Measurements from ENCODE around the gene CCDC88C.
"Not testable (repeated sequence)": the region's sequence is repeated elsewhere in the genome, so short reads cannot be mapped to it uniquely, and the experiment has no call there.

CCDC88C gene

DNA sequence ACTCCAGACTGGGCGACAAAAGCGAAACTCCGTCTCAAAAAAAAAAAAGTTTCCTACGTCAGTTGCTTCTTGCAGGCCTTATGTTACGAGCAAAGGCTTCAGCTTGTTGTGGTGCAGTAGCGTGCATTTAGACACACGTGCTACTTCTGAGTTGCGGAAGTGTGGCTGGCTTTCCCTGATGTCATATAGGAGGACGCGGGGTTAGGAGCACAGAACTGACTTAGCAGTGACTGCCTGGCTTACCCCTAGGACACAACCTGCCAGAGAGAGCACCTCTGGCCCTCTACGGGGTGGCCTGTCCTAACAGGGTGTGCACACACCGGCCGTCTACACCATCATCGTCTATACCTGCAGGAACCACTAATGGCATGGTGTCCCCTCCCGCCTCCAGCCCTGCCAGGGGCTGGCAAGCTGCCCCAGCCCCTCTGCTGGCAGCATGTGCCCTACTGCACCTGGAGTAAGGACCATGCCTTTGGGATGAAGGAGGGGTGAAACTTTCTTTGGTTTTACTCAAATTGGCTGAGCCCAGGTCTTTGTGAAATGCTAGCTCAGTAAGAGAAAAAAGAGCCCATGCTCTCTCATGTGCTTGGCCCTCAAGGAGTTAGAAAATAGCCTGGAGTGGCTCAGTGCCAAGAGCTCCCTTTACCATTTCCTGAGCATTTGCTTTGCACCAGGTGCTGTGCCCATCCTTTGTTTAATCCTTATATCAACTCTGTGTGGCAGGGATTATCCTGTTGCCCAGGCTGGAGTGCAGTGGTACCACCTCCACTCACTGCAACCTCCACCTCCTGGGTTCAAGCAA is 171.4 kb downstream of the CCDC88C start:
- peak in 1 of 3 experiments; percentile 60 for DNase-seq (ENCODE audit: low read depth in 3 of 3)

DNA sequence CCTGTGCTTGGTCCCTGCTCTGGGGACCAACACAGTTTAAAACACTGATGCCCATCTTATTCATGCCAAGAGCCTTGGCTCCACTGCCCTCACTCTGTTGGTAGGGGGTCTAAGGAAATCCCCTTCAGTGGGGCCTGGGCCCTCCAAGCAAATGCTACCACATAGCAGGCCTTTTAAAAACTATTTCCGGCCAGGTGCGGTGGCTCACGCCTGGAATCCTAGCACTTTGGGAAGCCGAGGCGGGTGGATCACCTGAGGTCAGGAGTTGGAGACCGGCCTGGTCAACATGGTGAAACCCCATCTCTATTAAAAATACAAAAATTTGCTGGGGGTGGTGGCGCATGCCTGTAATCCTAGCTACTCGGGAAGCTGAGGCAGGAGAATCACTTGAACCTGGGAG is 172.0 kb downstream of the CCDC88C start:
- DNase-seq (ENCODE audit: low read depth in 3 of 3) = not testable (repeated sequence)

GRCh38 chr14:91245029-91245428 is 172.6 kb downstream of the CCDC88C start:
- peak in 1 of 3 experiments; percentile 65 for DNase-seq (ENCODE audit: low read depth in 3 of 3)

DNA sequence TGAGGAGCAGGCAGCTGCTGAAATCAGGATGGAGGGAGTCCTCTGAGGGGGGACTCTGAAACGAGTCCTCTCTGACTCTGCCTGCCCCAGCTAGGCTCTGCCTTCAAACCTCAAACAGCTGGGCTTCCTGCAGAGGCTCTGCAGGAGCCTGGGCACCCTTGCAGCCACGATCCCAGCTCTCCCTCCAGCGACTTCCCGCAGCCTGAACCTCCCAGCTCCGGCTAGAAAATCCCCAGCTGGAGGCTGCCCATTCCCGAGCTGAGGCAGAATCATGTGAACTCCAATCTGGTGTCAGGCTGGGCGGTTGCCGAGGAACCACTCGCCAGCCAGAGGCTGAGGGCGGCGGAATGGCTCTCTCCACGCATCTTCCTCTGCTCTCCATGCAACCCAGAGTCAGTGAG is 173.1 kb downstream of the CCDC88C start, which contains the start of gene GPR68:
TSS of gene GPR68 (minus strand) at position 204 of the 401 bp plus-strand sequence. CDS start 9,654 bp downstream, outside the sequence.
- DNase-seq (ENCODE audit: low read depth in 3 of 3) = no peak

DNA sequence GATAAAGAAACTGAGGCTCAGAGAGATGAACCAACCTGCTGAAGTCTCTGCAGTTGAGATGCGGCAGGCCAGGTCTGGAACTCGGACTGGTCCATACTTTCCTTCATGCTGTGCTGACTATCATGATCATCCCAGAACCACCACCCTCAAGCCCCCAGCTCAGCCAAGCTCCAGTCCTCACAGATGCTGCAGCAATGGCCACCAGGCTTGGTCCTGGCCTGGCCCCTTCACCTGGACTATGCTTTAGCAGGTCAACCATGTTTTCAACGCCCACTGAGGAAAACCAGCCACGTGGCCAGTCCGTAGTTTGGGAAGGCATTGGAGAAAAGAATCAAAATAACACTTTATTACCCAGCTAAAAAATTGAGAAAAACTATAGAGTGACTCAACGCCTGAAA is 174.5 kb downstream of the CCDC88C start:
- DNase-seq (ENCODE audit: low read depth in 3 of 3) = no peak

DNA sequence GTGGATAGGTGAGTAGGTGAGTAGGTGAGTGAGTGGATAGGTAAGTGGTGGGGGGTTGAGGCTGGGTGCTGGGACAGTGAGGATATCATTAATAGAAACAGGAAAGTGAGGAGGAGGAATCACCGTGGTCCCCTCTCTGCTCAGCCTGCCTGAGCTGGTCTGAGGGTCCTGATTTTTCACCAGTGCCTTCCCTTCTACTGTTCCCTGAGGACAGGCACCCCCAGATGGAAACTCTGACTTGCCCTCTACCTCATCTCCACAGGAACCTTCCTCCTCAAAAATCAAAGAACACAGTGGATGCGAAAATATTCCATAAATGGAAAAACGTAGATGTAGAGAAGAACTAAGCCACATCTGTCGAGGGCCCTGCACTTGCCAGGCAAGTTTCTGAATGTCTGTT is 175.0 kb downstream of the CCDC88C start:
- DNase-seq (ENCODE audit: low read depth in 3 of 3) = no peak

DNA sequence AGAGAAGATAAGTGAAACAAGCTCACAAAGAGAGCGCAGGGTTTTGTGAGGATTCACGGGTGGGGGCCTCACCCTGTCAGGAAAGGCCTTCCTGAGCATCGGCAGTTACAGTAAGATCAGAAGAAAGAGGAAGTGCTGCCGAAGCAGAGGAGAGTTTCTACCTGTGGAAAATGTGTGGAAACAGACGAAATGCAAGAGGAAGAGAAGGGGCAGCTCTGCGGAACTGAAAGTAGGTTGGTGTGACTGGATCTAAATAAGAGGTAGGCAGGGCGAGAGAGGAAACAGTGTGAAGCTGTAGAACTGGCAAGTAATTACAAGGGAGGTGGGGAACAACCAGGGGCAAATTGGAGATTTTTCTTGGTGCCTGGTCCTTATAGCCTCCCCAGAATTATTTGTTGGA is 175.8 kb downstream of the CCDC88C start:
- DNase-seq (ENCODE audit: low read depth in 3 of 3) = no peak

- no peak for DNase-seq (ENCODE audit: low read depth in 3 of 3)
These were observed 179.0 kb downstream of the CCDC88C start for GRCh38 chr14:91238661-91239060.

DNA sequence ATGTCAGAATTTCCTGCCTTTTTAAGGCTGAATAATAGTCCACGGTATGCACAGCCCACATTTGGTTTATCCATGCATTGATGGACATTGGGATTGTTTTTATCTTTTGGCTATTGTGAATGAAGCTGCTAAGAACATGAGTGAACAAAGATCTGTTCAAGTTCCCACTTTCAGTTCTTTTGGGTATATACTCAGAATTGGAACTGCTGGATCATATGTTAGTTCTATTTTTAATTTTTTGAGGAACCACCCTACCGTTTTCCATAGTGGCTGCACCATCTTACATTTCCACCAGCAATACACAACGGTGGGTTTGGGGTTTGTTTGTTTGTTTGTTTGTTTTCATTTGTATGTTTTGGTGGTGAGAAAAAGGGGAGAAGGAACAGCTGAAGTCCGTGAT is 179.5 kb downstream of the CCDC88C start:
- no peak for DNase-seq (ENCODE audit: low read depth in 3 of 3)

DNA sequence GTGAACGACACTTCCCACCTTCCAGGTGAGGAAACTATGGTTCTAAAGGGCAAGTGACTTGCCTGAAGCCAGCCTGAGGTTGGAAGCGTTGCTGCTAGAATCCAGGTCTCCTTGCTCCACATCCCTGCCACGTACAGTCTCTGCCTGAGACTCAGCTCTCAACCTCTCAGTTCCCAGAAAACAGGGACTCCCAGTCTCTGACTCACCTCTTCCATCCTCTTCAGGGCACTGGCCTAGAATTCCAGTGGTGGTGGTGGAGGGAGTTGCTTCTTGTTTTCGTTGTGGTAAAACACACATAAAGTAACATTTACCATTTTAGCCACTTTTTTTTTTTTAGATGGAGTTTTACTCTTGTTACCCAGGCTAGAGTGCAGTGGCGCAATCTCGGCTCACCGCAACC is 180.4 kb downstream of the CCDC88C start:
- no peak for DNase-seq (ENCODE audit: low read depth in 3 of 3)

DNA sequence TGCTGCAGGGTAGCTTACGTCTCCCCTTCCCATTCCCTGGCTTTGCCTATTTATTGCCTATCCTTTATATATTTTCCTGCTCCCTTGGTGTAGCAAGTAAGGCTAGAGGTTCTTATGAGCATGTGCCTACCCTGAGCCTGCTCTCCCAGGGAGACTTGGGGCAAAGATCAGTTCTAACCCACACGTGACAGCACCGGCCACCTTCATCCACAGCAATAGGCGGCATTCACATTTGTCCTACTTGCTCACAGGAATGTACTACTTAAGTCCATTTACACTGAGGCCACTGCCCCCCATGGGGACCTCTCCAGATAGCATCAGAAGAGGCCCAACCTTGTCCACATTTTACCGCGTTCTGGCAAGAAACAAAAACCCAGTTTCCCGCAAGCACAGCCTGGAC is 181.8 kb downstream of the CCDC88C start:
- DNase-seq (ENCODE audit: low read depth in 3 of 3) = no peak

DNA sequence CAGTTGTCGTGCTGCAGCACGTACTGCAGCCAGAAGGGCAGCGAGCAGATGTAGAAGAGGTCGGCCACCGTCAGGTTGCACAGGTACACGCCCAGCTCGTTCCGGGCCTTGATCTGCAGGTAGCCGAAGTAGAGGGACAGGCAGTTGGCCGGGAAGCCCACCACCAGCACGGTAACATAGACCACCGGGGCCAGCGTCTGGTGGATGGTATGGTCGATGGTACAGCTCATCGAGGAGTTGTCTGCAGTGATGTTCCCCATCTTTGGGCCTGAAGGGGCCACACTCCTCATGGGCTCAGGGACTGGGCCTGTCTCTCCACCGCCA is 182.9 kb downstream of the CCDC88C start:
- DNase-seq (ENCODE audit: low read depth in 3 of 3) = no peak

DNA sequence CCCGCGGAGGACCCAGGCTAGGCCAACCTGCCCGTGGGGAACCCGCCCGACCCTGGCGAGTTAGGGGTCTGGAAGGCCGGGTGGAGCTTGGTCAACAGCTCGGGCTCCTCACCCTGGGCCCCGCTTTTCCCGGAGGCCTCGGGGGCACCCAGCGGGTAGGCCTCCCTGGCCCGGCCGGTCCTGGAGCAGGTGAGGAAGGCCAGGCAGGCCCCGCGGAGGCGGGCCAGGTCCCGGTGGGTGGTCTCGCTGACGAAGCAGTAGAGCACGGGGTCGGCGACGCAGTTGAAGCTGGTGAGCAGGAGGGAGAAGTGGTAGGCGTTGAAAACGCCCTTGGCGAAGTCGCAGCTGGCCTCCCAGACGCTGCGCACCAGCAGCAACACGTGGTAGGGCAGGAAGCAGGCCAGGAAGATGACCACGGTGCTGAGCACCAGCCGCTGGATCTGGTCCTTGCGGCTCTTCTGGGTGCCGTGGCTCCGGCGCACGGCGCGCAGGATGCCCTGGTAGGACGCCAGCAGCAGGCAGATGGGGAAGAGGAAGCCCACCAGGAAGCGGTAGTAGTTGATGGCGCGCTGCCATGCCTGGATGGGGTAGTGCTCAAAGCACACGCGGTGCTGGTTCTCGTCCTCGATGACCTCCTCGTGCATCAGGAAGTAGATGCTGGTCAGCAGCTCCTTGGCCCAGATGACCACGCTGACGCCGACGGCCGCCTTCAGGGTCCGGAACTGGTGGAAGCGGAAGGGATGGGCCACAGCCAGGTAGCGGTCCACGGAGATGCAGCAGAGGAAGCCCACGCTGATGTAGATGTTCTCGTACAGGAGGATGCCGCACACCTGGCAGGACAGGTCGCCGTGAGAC is 183.5 kb downstream of the CCDC88C start:
- DNase-seq (ENCODE audit: low read depth in 3 of 3) = no peak

GRCh38 chr14:91232603-91233002 is 185.0 kb downstream of the CCDC88C start:
- DNase-seq (ENCODE audit: low read depth in 3 of 3) = no peak

DNA sequence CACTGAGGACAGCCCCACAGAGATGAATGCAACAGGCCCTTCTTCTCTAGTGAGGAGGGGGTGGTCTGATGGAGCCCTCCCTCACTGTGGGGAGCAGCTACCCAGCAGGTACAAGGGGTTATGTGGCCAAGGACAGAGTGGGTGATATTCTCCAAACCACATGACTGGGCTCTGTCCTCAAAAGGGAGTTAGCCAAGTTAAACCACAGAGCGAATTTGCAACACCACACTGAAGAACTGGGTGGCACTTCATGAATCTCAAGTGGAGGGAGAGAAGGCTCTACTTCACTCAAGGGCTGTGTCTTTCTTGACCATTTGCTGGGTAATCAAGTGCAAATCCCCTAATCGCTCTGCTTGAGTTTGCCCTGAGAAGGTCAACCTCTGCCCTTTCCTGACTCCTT is 185.6 kb downstream of the CCDC88C start:
- DNase-seq (ENCODE audit: low read depth in 3 of 3) = no peak

DNA sequence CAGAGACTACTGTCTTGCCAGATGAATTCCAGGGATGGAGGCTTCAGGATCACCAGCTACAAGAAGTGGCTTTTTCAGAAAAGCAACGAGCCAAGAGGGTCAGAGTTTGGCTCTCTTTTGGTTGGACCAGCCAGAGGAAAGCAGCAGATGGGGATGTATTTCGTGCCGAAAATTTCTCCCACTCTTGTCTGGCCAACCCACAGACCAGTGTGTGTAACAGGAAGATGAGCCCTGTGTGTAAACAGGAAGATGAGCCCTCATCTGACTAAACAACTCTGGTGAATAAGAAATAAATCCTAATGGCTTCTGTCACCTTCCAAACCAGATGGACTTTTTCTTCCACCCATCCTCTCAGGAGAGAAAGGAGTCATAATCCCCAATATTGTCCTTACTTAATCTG is 186.2 kb downstream of the CCDC88C start:
- no peak for DNase-seq (ENCODE audit: low read depth in 3 of 3)

- DNase-seq (ENCODE audit: low read depth in 3 of 3) = no peak
These were observed 187.1 kb downstream of the CCDC88C start for GRCh38 chr14:91230397-91231035.

GRCh38 chr14:91229743-91230200 is 187.8 kb downstream of the CCDC88C start:
- peak in 1 of 3 experiments; percentile 23 for DNase-seq (ENCODE audit: low read depth in 3 of 3)

DNA sequence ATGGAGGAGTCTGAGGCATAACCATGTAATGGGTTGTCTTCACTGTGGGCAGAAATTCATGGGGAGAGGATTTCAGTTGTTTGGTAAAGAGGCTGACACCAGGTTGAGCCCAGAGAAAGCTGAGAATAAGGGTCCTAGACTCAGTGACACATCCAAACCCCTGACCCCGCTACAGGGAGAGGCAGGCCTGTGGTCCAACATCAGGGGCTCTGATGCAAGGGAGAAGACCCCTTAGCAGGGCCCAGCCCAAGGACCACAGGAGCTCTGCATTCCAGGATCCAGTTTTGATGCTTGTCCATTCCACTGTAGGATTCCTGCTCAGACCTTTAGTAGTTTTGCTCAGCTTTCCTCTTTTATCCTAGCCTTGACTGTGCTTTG is 188.6 kb downstream of the CCDC88C start:
- no peak for DNase-seq (ENCODE audit: low read depth in 3 of 3)

DNA sequence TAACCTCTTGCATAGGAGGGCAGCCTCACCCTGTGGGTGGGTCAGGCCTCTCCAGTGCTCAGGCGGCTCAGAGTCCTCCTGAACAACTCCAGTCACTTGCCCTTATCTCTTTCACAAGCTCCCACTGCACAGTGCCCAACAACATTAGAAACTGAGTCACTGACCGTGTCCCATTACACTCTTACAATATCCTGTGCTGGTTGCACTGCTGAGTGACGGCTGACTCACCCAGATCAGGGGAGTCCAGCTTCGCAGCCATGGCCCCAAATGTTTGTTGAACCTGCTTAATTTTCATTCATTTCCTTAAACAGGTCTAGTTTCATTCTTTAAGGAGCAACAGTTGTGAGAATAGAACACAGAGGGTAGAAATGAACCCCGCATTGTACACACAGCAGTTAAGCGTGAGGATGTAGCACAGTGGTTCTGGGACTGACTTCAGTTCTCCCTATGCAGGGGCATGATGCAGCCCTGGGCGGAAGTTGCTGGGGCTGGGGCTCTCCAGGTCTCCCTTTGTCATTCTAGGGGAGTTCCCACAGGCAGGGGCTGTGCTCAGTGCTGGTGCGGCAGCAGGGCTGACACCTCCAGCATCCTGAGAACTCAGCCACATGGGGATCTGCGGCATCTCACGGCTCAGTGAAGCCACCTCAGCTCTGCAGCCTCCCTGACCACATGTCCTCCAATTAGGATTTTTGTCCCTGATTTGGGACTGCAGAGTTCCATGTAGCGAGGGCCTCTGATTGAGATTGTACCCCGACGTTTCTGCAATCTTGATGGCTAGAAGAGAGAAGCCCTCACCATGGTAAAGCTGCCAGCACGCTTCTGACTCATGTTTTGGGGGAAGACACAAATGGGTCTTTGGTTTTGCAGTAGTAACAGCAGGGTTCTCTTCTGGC is 189.3 kb downstream of the CCDC88C start:
- peak; percentile 66 to 72 (median 66) for DNase-seq (ENCODE audit: low read depth in 3 of 3)

GRCh38 chr14:91227183-91227628 is 190.4 kb downstream of the CCDC88C start:
- no peak for DNase-seq (ENCODE audit: low read depth in 3 of 3)
